Stimulated activated CD4-positive, alpha-beta T cell treated with anti-CD3 and anti-CD28 coated beads, Interleukin-12 subunit alpha, Interleukin-12 subunit beta, amount 100 ng/mL, for 48 hours (primary cell): ENCODE measurements around the gene ISX.

Source experiments
- DNase-seq, 3 donors: peaks; one replicate each; pipeline ENCODE4 v3.0.0-alpha.2; 2020; ENCODE audit warnings: low read depth in 2 of 3, low spot score in 1 of 3

ISX gene

GRCh38 chr22:35051791-35052190 lies 14.2 kb upstream of the ISX start:
- no peak for DNase-seq

GRCh38 chr22:35053060-35053835 lies 12.7 kb upstream of the ISX start:
- DNase-seq: no peak

- no peak for DNase-seq
Observed at GRCh38 chr22:35054064-35054463, 11.9 kb upstream of the ISX start.

GRCh38 chr22:35056486-35056885 lies 9.5 kb upstream of the ISX start:
- DNase-seq: no peak

GRCh38 chr22:35057155-35057554 lies 8.8 kb upstream of the ISX start:
- DNase-seq: no peak

GRCh38 chr22:35059632-35060031 lies 6.3 kb upstream of the ISX start:
- DNase-seq: no peak

GRCh38 chr22:35064664-35065063 lies 1.3 kb upstream of the ISX start:
- DNase-seq: no peak

- DNase-seq: no peak
Observed at GRCh38 chr22:35065183-35065582, 775 bp upstream of the ISX start.

- no peak for DNase-seq
Observed at GRCh38 chr22:35066768-35067167, 810 bp downstream of the ISX start.

- no peak for DNase-seq
Observed at GRCh38 chr22:35069541-35069940, 3.6 kb downstream of the ISX start.

GRCh38 chr22:35070451-35071093 lies 4.6 kb downstream of the ISX start:
- DNase-seq: no peak

GRCh38 chr22:35071784-35072183 lies 5.8 kb downstream of the ISX start:
- no peak for DNase-seq

GRCh38 chr22:35072925-35073324 lies 7.0 kb downstream of the ISX start:
- DNase-seq: no peak

GRCh38 chr22:35074583-35074982 lies 8.6 kb downstream of the ISX start:
- no peak for DNase-seq

- no peak for DNase-seq
Observed at GRCh38 chr22:35076630-35077029, 10.7 kb downstream of the ISX start.

- DNase-seq: no peak
Observed at GRCh38 chr22:35085621-35086020, 19.7 kb downstream of the ISX start.

GRCh38 chr22:35089139-35089538 lies 23.2 kb downstream of the ISX start:
- no peak for DNase-seq

GRCh38 chr22:35092406-35092805 lies 26.4 kb downstream of the ISX start:
- DNase-seq: no peak

- no peak for DNase-seq
Observed at GRCh38 chr22:35098921-35099320, 33.0 kb downstream of the ISX start.

- DNase-seq: no peak
Observed at GRCh38 chr22:35099883-35100282, 33.9 kb downstream of the ISX start.

GRCh38 chr22:35102663-35103062 lies 36.7 kb downstream of the ISX start:
- DNase-seq: no peak

GRCh38 chr22:35103761-35104160 lies 37.8 kb downstream of the ISX start:
- DNase-seq: no peak

GRCh38 chr22:35104491-35104890 lies 38.5 kb downstream of the ISX start:
- no peak for DNase-seq
